ENCODE results near the gene PLEKHM3. TPM values are rescaled to one million over a fixed set of nuclear protein-coding genes. Genes with fewer than 3 reads are reported as not detected.

Gene PLEKHM3
- total RNA-seq, 4 donors from 2014 or later, result 22.0 to 29.1 (median 25.0) TPM

- Histone ChIP-seq H3K9me3 (no peaks in the 10 kb centered on the region), H3K27me3 (no peaks in the 10 kb centered on the region), H3K36me3 (no peaks in the 10 kb centered on the region), H3K27ac (no peak overlapping the region), H3K4me1 (no peaks in the 10 kb centered on the region), H3K4me3 (no peak overlapping the region)
- TF ChIP-seq EP300 (IDR thresholded peaks at IDR 0.05) (no peak), POLR2A (IDR thresholded peaks at IDR 0.05) (no peak), CTCF (IDR thresholded peaks at IDR 0.05) (no peak)
- no peak for DNase-seq (ENCODE audit: low spot score in 2 of 2)
- WGBS, 2 donors, result 67 to 92% methylated on average over 7 of the region's 7 CpGs
Measured at GRCh38 chr2:207869784-207870778, 155.2 kb downstream of the PLEKHM3 start.

GRCh38 chr2:207868855-207869596 lies 156.3 kb downstream of the PLEKHM3 start:
- H3K36me3 ChIP-seq, result no peaks in the 10 kb centered on the region
- 89 to 93% methylated on average over 5 of the region's 5 CpGs for WGBS, 2 donors
- H3K27me3 ChIP-seq, result no peaks in the 10 kb centered on the region
- no peak overlapping the region for H3K4me3 ChIP-seq
- H3K9me3 ChIP-seq, result no peaks in the 10 kb centered on the region
- TF ChIP-seq EP300 (IDR thresholded peaks at IDR 0.05) (no peak), CTCF (IDR thresholded peaks at IDR 0.05) (no peak), POLR2A (IDR thresholded peaks at IDR 0.05) (no peak)
- DNase-seq (ENCODE audit: low spot score in 2 of 2), result no peak
- no peaks in the 10 kb centered on the region for H3K4me1 ChIP-seq
- no peak overlapping the region for H3K27ac ChIP-seq

GRCh38 chr2:207867905-207868304 lies 157.4 kb downstream of the PLEKHM3 start:
- TF ChIP-seq CTCF (IDR thresholded peaks at IDR 0.05), result no peak
- no peak for TF ChIP-seq POLR2A (IDR thresholded peaks at IDR 0.05)
- no peak for TF ChIP-seq EP300 (IDR thresholded peaks at IDR 0.05)
- WGBS, 2 donors, result 87 to 95% methylated on average over 1 of the region's 1 CpG
- no peak overlapping the region for H3K4me3 ChIP-seq

GRCh38 chr2:207867056-207867455 lies 158.3 kb downstream of the PLEKHM3 start:
- TF ChIP-seq EP300 (IDR thresholded peaks at IDR 0.05) (no peak), POLR2A (IDR thresholded peaks at IDR 0.05) (no peak), CTCF (IDR thresholded peaks at IDR 0.05) (no peak)
- H3K27ac ChIP-seq, result no peak overlapping the region
- H3K4me3 ChIP-seq, result no peak overlapping the region
- WGBS, 2 donors, result 74 to 79% methylated on average over 3 of the region's 3 CpGs
- no peaks in the 10 kb centered on the region for H3K36me3 ChIP-seq
- no peaks in the 10 kb centered on the region for H3K27me3 ChIP-seq
- H3K4me1 ChIP-seq, result no peaks in the 10 kb centered on the region
- H3K9me3 ChIP-seq, result no peaks in the 10 kb centered on the region
- no peak for DNase-seq (ENCODE audit: low spot score in 2 of 2)

More at GRCh38 chr2:207867905-207868304, 157.4 kb downstream of the PLEKHM3 start:
- no peak overlapping the region for H3K27ac ChIP-seq
- no peaks in the 10 kb centered on the region for H3K4me1 ChIP-seq
- no peak for DNase-seq (ENCODE audit: low spot score in 2 of 2)
- no peaks in the 10 kb centered on the region for H3K27me3 ChIP-seq
- H3K36me3 ChIP-seq, result no peaks in the 10 kb centered on the region
- H3K9me3 ChIP-seq, result no peaks in the 10 kb centered on the region

- DNase-seq (ENCODE audit: low spot score in 2 of 2), result no peak
- TF ChIP-seq CTCF (IDR thresholded peaks at IDR 0.05), result no peak
- TF ChIP-seq EP300 (IDR thresholded peaks at IDR 0.05), result no peak
- TF ChIP-seq POLR2A (IDR thresholded peaks at IDR 0.05), result no peak
- Histone ChIP-seq H3K9me3 (no peaks in the 10 kb centered on the region), H3K36me3 (peaks cover 0 to 8% (median 0%) of the 10 kb centered on the region in 3 donors), H3K4me3 (no peak overlapping the region), H3K4me1 (no peaks in the 10 kb centered on the region), H3K27ac (no peak overlapping the region), H3K27me3 (no peaks in the 10 kb centered on the region)
- 94 to 96% methylated on average over 5 of the region's 5 CpGs for WGBS, 2 donors
Measured at GRCh38 chr2:207865210-207865609, 160.1 kb downstream of the PLEKHM3 start.
